HG03045 (cell line): Measurements from ENCODE around the gene STOM.

Experiments
- ATAC-seq: cut with Tn5 transposase; IDR thresholded peaks from one replicate; pipeline ENCODE4 v1.9.1; 2021; ENCODE audit warnings: mild to moderate bottlenecking, moderate library complexity; ENCODE audit not compliant: unreplicated experiment

STOM gene

DNA sequence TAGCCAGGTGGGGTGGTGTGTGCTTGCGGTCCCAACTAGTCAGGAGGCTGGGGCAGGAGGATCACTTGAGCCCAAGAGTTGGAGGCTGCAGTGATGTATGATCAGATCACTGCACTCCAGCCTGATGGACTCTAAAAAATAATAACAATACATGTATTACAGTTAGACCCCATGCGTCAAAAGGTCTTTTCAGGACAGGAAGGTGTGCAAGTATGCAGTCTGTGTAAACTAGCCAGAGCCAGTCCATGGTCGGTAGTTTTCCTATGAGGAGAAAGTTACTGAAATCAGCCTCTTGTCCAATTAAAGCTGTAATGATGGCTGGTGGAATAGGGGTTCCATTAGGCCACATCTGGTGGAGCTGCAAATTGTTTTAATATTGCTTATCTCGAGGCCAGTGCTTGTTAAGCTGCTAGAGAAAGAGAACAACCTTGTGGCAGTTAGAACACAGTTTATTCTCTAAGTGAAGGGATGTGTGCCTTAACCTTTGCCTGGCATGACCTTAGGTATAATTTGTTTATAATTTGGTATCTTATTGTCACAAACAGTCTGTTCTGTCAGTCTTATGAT, 1.5 kb upstream of the STOM start:
- no peak for ATAC-seq

DNA sequence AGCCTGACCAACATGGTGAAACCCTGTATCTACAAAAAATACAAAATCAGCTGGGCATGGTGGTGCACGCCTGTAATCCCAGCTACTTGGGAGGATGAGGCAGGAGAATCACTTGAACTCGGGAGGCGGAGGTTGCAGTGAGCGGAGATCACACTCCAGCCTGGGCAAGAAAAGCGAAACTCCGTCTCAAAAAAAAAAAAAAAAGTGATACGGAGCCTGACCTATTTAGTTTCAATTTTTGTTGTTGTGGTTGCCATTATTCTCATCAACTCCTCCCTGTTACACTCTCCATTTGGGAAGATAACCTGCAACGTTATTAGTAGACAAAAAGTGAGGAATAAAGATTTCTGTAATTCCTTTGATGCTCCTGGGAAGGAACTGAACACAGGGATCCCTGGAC, 1.3 kb downstream of the STOM start:
- no peak for ATAC-seq

DNA sequence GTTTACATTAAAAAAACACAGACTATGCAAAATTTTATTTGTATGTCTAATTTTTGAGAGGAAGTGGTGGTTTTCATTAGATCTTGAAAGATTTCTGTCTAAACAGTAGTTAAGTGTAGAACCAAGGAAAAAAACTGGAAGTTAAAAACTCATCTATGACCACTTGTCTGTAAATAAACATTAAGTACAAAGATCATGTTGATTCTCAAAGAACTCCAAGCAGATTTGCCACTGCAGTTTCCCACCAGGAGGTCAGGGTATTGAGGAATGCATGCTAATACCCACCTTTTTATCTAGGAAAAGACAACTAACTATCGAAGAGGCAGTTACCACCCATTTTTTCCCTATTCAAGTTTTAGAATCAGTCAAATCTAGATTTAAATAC, 1.9 kb downstream of the STOM start:
- no peak for ATAC-seq

DNA sequence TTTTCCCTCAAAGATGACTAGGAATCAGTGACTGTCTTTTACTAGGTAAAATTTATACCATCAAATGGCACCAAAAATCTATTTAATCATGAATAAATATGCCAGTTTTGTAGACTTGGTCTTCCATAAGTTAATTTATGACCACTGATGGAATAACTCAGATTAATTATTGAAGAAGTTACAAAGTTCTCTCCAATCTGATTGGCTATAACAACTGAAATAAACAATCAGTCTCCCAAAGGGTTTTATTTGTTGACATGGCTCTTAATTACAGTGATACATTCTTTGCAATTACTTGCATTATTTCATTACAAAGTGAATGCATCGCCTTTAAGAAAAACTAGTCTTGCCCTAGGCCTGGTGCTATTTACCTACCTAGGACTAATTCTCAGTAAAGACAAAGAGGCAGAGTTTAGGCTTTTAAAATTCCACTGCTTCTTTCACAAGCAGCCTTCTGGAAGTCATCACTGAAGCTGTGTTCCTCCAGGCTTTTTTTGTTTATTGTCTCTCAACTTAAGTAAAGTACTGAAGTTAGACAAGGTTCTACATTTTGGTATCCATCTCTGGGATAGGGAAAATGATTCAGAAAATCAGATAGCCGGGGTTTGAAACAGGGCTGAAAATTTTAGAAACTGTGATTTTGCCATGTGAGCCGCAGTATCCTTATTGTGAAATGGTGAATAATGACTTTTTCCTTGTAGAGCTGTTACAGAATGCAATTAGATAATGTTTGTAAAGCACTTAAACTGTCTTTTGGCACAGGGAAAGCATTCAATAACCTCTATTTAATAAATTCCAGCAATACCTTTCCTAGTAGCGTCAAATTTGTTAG, 2.5 kb downstream of the STOM start:
- ATAC-seq = no peak

DNA sequence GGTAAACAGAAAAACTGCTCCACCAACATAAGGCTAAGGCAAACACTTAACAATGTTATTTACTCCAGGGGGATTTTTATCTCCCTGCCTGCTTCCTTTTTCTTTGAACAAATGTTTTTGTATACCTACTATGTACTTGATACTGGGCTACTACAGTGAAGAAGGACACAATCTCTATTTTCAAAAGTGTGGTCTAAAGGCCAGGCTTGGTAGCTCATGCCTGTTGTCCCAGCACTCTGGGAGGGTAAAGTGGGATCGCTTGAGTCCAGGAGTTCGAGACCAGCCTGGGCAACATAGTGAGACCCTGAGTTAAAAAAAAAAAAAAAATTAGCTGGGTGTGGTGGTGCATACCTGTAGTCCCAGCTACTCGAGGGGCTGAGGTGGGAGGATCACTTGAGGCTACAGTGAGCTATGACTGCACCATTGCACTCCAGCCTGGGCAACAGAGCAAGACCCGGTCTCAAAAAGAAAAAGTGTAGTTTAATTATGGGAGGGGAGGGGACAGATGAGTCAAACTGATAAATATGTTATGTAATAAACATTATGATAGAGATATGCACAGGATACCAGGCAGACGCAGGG, 3.3 kb downstream of the STOM start:
- ATAC-seq = no peak

DNA sequence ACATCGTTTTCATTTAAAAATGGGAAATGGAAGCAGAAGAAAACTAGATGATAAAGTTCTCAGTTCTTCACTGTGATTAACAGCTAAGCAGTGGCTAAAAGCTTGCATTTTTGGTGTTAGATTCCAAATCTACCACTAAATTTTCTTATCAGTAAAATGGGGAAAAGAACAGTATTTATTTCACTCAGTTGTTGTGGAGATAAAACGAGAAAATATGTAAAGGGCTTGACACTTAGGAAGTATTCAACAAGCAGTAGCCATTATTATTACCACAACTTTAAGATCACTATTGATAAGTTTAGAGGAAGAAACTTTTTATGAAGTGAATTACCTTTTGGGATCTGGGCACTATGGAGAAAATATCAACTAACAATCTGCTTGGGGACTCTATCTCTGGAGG, 4.5 kb downstream of the STOM start:
- no peak for ATAC-seq

DNA sequence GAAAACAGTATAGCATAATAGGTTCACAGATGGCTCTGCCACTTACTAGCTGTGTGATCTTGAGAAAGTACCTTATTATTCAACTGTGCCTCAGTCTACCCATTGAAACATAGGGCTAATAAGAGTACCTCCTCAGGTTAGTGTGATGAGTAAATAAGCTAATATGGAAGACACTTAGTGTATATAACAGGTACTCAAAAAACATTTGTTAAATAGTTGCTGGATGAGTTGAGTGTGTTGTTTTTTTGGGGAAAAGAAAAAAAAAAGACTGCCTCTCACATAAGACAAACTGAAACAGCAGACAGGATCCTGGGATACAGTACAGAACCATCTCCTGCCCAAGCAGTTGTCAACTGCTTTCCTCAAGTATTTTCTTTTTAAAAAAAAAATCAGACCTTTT, 5.2 kb downstream of the STOM start:
- ATAC-seq = no peak

DNA sequence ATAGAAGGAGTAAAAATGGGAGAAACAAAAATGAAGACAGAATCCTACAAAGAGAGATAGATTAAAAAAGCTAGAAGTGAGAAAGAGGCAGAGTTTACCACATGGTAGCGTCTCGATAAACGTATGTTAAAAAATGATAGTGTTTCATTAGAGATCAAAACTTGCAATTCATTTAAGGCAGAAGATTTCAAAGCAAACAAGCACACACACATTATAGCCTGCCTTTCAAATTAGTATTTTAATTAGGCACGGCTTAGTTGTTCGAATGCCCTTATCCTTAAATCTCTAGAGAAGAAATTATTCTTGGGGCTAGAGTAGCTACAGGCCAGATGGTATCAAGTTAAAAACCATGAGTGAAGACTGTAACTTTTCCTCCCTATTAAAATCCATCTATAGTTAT, 6.0 kb downstream of the STOM start:
- no peak for ATAC-seq

DNA sequence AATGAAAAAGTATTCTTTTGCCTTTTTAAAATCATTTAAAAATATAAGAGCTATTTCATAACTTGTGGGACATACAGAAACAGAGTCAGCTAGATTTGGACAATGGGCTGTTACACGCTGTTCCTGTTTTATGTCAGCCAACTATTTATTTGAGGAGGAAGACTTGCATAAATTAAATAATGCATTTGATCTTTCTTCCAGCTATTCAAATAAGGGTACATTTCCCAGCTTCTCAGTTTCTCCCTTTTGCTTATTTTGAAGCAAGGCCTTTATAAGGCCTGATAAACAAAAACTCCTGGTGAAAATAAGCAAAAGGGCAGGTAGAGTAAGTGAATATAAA, 6.5 kb downstream of the STOM start:
- ATAC-seq = no peak

DNA sequence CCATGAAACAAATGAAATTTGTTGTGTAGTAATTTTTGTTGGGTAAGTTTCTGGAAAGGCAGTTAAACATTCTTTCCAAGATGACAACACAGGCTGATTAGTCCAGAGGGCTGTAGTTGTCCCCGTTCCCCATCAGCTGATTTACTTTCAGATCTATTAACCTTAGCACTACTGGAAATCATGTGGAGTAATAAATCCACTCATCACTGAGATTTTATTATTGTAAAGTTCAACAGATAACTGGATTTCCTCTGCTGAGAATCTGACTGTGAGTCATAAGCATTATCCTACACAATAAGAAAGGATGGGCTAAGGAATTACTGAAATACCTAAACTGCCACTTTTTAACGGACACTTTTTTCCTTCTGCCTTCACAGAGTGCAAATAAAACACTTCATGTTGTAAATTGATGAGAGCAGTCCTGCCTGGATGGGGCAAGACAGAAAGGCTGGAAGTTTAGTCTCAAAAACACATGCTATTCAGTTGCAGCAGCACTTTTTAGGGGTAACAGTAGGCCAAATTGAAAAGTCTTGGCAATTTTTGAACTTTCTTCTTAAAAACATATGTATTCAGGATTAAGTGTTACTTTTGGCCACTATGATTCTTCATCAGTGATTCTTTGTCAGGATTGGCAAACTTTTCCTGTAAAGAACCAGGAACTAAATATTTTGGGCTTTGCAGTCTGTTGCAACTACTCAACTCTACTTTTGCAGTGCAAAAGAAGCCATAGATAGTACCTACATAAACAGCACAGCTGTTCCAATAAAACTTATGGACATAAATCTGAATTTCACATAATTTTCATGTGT, 7.0 kb downstream of the STOM start:
- ATAC-seq = no peak

DNA sequence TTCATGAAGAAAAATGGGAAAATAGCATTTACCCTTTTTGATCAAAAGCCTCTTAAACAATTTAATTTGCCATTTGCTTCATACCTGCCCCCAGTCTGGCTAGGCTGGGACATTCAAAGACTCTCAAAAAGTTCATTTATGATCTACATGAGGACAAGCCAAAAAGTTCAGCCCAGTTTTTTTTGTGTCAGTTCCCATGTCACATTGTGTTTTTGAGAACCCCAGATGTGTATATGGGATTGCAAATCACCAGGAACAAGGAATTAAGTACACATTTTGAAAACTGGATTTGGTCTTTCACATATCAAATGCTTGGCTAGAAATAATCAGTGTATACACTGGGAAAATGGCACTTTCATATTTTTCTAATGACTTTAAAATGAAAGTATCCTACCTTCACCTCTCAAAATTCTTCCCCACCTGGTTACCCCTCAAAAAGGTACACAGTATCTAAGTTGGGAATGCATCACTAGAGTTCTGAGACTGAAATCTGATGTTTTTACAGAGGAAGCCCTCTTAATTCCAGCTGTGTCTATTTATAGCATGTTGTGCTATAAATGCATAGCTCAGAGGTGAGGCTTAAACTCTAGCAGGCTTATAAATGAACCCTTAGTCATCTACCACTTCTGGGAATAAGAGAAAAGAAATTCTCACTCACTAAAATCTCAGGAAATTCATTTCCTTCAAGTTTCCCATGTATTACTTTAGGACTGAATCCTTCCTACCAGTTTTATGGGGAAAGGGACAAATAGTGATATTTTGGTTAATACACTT, 9.3 kb downstream of the STOM start:
- ATAC-seq = no peak

DNA sequence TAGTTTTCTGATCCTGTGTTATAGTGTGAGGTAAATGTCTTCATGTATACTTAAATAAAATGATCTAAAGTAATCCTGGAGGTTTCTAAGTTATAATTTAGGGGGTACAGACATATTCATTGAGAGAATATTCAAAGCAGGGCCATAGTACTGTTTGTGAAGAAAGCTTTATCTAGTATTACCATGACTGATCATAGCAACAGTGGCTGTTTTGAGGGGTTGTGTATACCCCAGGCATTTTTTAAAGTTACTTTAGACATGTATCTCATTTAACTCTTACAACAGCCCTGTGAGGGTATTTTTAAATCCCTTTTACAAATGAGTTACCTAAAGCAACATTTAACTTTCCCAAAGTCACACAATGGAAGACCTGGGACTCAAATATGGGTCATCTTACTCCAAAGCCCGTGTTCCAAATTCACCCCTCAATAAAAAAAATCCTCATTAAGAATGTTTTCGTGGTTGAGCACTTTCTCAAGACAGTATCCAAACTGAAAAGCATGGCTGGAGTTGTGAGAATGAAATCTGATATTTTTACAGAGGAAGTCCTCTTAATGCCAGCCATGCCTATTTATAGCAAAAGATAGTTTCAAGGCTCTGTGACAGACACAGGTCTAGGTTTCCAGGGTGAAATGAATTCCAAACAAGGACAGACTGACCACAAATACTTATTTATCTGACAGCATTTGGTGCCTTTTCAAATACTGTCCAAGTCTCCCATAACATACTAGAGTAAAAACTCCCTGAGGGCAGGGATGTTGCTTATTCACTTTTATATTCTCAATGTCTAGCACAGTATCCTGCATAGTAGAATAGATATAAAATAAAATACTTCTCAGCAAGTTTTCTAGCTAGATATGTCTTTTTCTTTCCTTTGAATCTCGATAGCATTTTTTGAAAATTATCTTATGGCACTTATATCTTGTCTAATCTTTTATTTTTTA, 10.4 kb downstream of the STOM start:
- ATAC-seq = no peak

DNA sequence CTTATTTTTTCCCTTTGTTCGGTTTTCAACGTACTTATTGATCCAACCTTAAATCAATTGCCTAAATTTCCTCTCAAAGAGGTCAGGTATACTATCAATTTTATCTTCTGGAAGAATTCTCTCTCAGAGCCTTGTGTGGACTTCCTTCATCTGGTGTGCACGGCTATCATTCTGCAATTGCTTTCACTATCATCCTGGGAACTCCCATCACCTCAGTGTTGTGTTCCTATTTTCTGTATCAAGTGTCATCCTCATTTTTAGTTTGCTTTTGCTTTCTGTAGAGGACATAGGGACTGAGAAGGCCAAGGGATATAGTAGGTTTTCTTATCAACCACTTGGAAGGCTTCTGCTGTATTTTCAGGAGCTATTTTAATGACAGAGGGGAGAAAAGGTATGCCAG, 11.3 kb downstream of the STOM start:
- ATAC-seq = no peak

DNA sequence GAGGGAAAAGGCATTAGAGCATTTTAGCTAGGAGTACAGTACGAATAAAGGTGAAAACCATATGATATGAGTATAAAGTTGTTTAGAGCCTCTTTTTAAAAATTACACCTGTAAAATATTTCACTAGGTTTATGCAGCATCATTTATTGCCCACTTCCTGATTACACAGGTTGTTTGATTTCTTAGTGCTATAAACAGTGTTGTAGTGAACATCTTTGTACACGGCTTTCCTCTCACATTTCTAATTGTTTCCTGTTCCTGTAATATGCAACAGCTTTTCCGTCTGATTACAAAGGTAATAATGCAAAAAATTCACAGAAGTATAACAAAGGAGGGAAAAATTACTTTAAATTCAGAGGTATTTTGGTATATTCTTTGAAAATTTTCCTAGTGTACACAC, 13.0 kb downstream of the STOM start:
- ATAC-seq = no peak

DNA sequence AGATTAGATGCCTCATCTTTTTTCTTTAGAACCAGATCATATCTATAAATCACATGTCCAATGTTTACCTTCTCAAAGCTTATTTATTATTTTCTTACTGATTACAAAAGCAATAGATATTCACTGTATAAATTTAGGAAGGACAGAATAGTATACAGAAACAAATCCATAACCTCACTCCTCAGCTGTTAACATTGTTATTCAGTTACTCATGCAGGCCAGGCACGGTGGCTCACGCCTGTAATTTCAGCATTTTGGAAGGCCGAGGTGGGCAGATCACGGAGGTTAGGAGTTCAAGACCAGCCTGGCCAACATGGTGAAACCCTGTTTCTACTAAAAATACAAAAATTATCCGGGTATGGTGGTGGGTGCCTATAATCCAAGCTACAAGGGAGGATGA, 15.3 kb downstream of the STOM start:
- no peak for ATAC-seq

DNA sequence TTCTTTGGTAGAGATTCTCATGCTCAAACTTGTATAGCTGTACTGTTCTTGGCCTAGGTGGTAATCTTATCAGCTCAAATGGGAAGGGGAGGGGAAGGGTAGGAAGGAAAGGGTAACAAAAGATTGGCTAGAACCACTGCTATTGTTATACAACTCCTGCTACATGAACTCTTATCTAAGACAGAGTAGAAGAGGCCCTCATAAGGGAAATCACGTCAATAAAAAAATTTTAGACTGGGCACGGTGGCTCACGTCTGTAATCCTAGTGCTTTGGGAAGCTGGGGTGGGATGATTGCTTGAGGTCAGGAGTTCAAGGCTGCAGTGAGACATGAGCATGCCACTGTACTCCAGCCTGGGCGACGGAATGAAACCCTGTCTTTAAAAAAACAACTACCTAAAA, 15.9 kb downstream of the STOM start:
- ATAC-seq = no peak

DNA sequence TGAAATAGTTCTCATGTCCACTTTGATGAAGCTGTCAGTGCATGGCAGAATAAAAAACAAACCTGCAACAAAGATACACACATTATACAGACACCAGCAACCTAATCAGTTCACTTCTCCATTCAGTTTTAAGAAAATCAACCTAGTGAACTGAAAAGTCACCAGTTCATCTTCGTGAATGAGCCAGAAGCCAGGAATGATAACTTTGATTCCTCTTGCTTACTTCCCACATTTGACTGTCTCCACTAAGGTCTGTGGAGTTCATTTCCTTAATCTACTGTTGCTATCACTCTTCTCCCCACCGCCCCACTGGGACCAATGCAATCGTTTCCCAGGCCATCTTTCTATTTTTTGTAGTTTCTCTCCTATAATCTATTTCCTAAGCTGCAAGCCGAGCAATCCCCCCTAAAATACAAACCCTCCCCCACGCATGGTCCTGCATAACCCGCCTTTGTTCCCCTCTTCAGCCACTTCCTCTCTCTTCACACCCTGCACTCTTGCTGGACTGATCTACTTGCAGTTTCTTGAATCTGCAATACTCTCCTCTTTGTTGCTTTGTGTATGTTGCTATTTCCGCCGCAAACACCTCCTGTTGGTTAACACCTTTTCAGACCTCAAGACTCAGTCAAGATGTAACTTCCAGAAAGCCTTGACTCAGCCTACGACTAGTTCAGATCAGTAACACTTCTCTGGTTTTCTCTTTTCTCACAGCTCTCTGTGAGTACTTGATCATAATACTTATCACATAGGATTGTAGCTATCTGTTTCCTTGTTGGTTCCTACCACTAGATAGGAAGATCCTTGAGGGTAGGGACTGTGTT, 16.6 kb downstream of the STOM start:
- peak; percentile 94 for ATAC-seq

DNA sequence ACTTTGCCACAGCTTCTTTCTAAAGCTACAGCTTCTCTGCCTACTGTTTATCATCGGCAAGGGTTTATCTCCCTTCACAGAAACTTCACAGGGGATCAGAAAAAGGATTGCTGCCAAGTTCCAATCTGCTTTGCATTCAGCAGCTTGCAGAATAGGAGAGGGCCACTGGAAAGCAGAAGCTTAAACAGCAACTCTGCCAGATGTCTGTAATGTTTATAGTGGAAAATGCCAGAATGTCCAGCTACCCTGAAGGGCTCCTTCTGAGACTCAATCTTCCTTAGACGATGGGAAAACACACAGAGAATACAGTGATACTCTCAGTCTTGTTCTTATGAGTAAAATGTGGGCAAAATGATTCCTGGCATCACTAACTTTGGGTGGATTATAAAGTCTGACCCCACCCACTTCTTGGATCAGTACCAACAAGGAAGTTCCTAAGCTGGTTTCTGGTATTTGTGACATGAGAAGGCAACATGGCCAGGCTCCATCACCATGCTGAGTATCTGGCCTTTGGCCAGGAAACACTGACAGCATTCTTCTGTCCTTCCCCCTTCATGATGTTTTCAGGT, 19.0 kb downstream of the STOM start:
- no peak for ATAC-seq

DNA sequence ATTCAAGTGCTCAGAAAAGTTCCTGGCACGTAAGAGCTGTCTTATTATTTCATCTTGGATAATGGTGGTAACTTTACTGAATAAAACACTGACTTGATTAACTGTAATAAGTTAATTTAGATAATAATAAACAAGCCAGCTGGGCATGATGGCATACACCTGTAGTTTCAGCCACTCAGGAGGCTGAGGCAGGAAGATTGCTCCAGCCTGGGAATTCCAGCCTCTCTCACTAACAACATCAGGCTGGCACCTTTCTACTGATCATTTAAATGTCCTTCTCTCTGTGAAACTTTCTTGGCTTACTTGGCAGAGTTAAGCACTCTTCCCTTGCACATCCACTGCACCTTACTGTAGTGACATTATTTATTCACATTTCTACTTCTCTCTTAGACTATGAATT, 20.0 kb downstream of the STOM start:
- no peak for ATAC-seq
